Mesendoderm (in vitro differentiated cells): ENCODE data around the gene OSBPL6.

Experiments used
- DNase-seq: peaks from one replicate; pipeline ENCODE4 v3.0.0; 2013
- H2AK5ac ChIP-seq: 2 replicates; pipeline ENCODE4 v1.6.1; 2013; ENCODE audit warnings: low read length, inconsistent platforms
- H2BK120ac ChIP-seq: 2 replicates; pipeline ENCODE4 v1.6.1; 2013; ENCODE audit warnings: low read depth, mild to moderate bottlenecking, low read length, moderate library complexity, mixed read lengths
- H2BK15ac ChIP-seq: replicated peaks from 2 replicates; pipeline ENCODE4 v1.6.1; 2013; ENCODE audit warnings: low read depth, mild to moderate bottlenecking, moderate library complexity
- H2BK5ac ChIP-seq: 2 replicates; pipeline ENCODE4 v1.6.1; 2013; ENCODE audit warnings: low read length, inconsistent platforms
- H3K18ac ChIP-seq: 2 replicates; pipeline ENCODE4 v1.6.1; 2013; ENCODE audit warnings: mild to moderate bottlenecking, low read length, mixed read lengths
- H3K23ac ChIP-seq: one replicate; pipeline ENCODE4 v1.6.1; 2013; ENCODE audit warnings: low read length
- H3K27ac ChIP-seq: 2 replicates; pipeline ENCODE4 v1.5.1; 2013; ENCODE audit warnings: low read depth, mild to moderate bottlenecking, inconsistent platforms, low read length, moderate library complexity
- H3K27me3 ChIP-seq: 2 replicates; pipeline ENCODE4 v1.6.1; 2013; ENCODE audit warnings: low read length, control low read depth, mild to moderate bottlenecking, inconsistent platforms; ENCODE audit not compliant: insufficient read depth, poor library complexity
- H3K36me3 ChIP-seq: 2 replicates; pipeline ENCODE4 v1.6.1; 2013; ENCODE audit warnings: low read length, inconsistent platforms; ENCODE audit not compliant: control insufficient read depth, insufficient read depth
- H3K4ac ChIP-seq: one replicate; pipeline ENCODE4 v1.6.1; 2013; ENCODE audit warnings: low read depth, mild to moderate bottlenecking, low read length, moderate library complexity
- H3K4me1 ChIP-seq: 2 replicates; pipeline ENCODE4 v1.6.1; 2013; ENCODE audit warnings: low read depth, low read length, inconsistent platforms; ENCODE audit not compliant: control insufficient read depth
- H3K4me2 ChIP-seq: 2 replicates; pipeline ENCODE4 v1.6.1; 2013; ENCODE audit warnings: low read length
- H3K4me3 ChIP-seq: 2 replicates; pipeline ENCODE4 v1.5.1; 2013; ENCODE audit warnings: mild to moderate bottlenecking, low read length
- H3K56ac ChIP-seq: one replicate; pipeline ENCODE4 v1.6.1; 2013; ENCODE audit warnings: low read length
- H3K79me1 ChIP-seq: 2 replicates; pipeline ENCODE4 v1.6.1; 2013; ENCODE audit warnings: low read length, inconsistent platforms
- H3K79me2 ChIP-seq: 2 replicates; pipeline ENCODE4 v1.6.1; 2013; ENCODE audit warnings: mild to moderate bottlenecking, low read length; ENCODE audit not compliant: control insufficient read depth, insufficient read depth
- H3K9ac ChIP-seq: 2 replicates; pipeline ENCODE4 v1.6.1; 2013; ENCODE audit warnings: low read length, inconsistent platforms
- H4K5ac ChIP-seq: one replicate; pipeline ENCODE4 v1.6.1; 2013; ENCODE audit warnings: low read length
- H4K8ac ChIP-seq: one replicate; pipeline ENCODE4 v1.6.1; 2013; ENCODE audit warnings: low read depth, mild to moderate bottlenecking, control low read depth, low read length, moderate library complexity
- WGBS: extraction: QIAGEN DNeasy Blood & Tissue Kit; methylation state at CpG from one replicate; pipeline ENCODE4 v1.1.7; 2013; ENCODE audit warnings: low lambda C conversion rate, missing lambda C conversion rate; ENCODE audit not compliant: insufficient coverage; ENCODE audit errors: extremely low coverage; 5-methylcytosine and 5-hydroxymethylcytosine counted together

The OSBPL6 gene

GRCh38 chr2:178414266-178415247, 220.2 kb downstream of the OSBPL6 start:
- no peaks in the 10 kb centered on the region for H3K27me3 ChIP-seq
- H3K9ac ChIP-seq: peak overlapping the region; percentile 82
- no CpG with 5 or more reads among the region's 21 CpGs for WGBS
- peak overlapping the region; percentile 44 for H3K4me3 ChIP-seq
- H3K23ac ChIP-seq: no peak overlapping the region
- H4K8ac ChIP-seq: no peak overlapping the region
- H2AK5ac ChIP-seq: no peak overlapping the region
- H4K5ac ChIP-seq: no peak overlapping the region
- H3K56ac ChIP-seq: peak overlapping the region; percentile 83
- no peak overlapping the region for H2BK15ac ChIP-seq
- no peaks in the 10 kb centered on the region for H3K79me2 ChIP-seq
- H3K18ac ChIP-seq: no peak overlapping the region
- H2BK5ac ChIP-seq: no peak overlapping the region
- H3K36me3 ChIP-seq: no peaks in the 10 kb centered on the region
- peaks cover 1% of the 10 kb centered on the region for H3K4me1 ChIP-seq
- H3K4ac ChIP-seq: no peak overlapping the region
- peak overlapping the region; percentile 82 for H3K4me2 ChIP-seq
- peak; percentile 96 for DNase-seq
- no peak overlapping the region for H3K27ac ChIP-seq
- H3K79me1 ChIP-seq: peaks cover 2% of the 10 kb centered on the region
- H2BK120ac ChIP-seq: no peak overlapping the region

- no peak for DNase-seq
- Histone ChIP-seq H2BK120ac (no peak overlapping the region), H3K36me3 (no peaks in the 10 kb centered on the region), H2BK15ac (no peak overlapping the region), H4K8ac (no peak overlapping the region), H3K79me1 (peaks cover 2% of the 10 kb centered on the region), H3K56ac (no peak overlapping the region), H3K18ac (no peak overlapping the region), H3K79me2 (no peaks in the 10 kb centered on the region), H3K4ac (no peak overlapping the region), H4K5ac (no peak overlapping the region), H3K27me3 (no peaks in the 10 kb centered on the region), H3K27ac (no peak overlapping the region), H3K9ac (no peak overlapping the region), H3K4me3 (no peak overlapping the region), H2BK5ac (no peak overlapping the region), H3K4me2 (no peak overlapping the region), H3K23ac (no peak overlapping the region), H3K4me1 (peaks cover 1% of the 10 kb centered on the region), H2AK5ac (no peak overlapping the region)
Measured at GRCh38 chr2:178415979-178416378, 221.7 kb downstream of the OSBPL6 start.

- Histone ChIP-seq H3K4me3 (no peak overlapping the region), H3K27me3 (no peaks in the 10 kb centered on the region), H3K4me1 (no peaks in the 10 kb centered on the region), H3K4ac (no peak overlapping the region), H4K8ac (no peak overlapping the region), H4K5ac (no peak overlapping the region), H2BK120ac (no peak overlapping the region), H2AK5ac (no peak overlapping the region), H3K79me1 (peaks cover 2% of the 10 kb centered on the region), H3K56ac (no peak overlapping the region), H3K27ac (no peak overlapping the region), H3K23ac (peak overlapping the region; percentile 73), H2BK5ac (no peak overlapping the region), H2BK15ac (no peak overlapping the region), H3K18ac (no peak overlapping the region), H3K79me2 (no peaks in the 10 kb centered on the region), H3K4me2 (no peak overlapping the region), H3K36me3 (no peaks in the 10 kb centered on the region), H3K9ac (no peak overlapping the region)
- WGBS: no CpG with 5 or more reads among the region's 3 CpGs
- DNase-seq: no peak
Measured at GRCh38 chr2:178417916-178418315, 223.6 kb downstream of the OSBPL6 start.

- Histone ChIP-seq H2AK5ac (no peak overlapping the region), H3K79me1 (peaks cover 2% of the 10 kb centered on the region), H3K4me1 (no peaks in the 10 kb centered on the region), H4K5ac (no peak overlapping the region), H3K56ac (no peak overlapping the region), H3K4me3 (no peak overlapping the region), H3K18ac (no peak overlapping the region), H3K79me2 (no peaks in the 10 kb centered on the region), H4K8ac (no peak overlapping the region), H3K23ac (no peak overlapping the region), H3K4me2 (no peak overlapping the region), H3K9ac (no peak overlapping the region), H3K27ac (no peak overlapping the region), H3K36me3 (no peaks in the 10 kb centered on the region), H2BK5ac (no peak overlapping the region), H3K27me3 (no peaks in the 10 kb centered on the region), H2BK120ac (no peak overlapping the region), H2BK15ac (no peak overlapping the region), H3K4ac (no peak overlapping the region)
- no peak for DNase-seq
- no CpG with 5 or more reads among the region's 1 CpG for WGBS
Measured at GRCh38 chr2:178418426-178418825, 224.1 kb downstream of the OSBPL6 start.

- Histone ChIP-seq H4K5ac (no peak overlapping the region), H3K27ac (no peak overlapping the region), H3K4ac (no peak overlapping the region), H3K4me2 (no peak overlapping the region), H3K23ac (no peak overlapping the region), H3K79me2 (no peaks in the 10 kb centered on the region), H2BK5ac (no peak overlapping the region), H4K8ac (no peak overlapping the region), H2BK15ac (no peak overlapping the region), H3K27me3 (no peaks in the 10 kb centered on the region), H3K36me3 (no peaks in the 10 kb centered on the region), H3K4me1 (no peaks in the 10 kb centered on the region), H2BK120ac (no peak overlapping the region), H3K56ac (no peak overlapping the region), H3K4me3 (no peak overlapping the region), H3K79me1 (peaks cover 2% of the 10 kb centered on the region), H2AK5ac (no peak overlapping the region), H3K18ac (no peak overlapping the region), H3K9ac (no peak overlapping the region)
- WGBS: no CpG with 5 or more reads among the region's 1 CpG
- DNase-seq: no peak
Measured at GRCh38 chr2:178419123-178419522, 224.8 kb downstream of the OSBPL6 start.
